Ishikawa (cell line): ENCODE data around the gene TPRG1.

ENCODE experiments used
- CEBPB ChIP-seq: IDR thresholded peaks from 2 replicates; pipeline ENCODE4 v1.6.1; 2012
- CREB1 ChIP-seq: IDR thresholded peaks from 2 replicates; pipeline ENCODE4 v1.6.1; 2012; ENCODE audit warnings: low read depth
- EP300 ChIP-seq: IDR thresholded peaks from 2 replicates; pipeline ENCODE4 v1.6.1; 2012; ENCODE audit warnings: borderline replicate concordance
- FOXM1 ChIP-seq: IDR thresholded peaks from 2 replicates; pipeline ENCODE4 v1.6.1; 2012; ENCODE audit warnings: low read depth, borderline replicate concordance
- MAX ChIP-seq: IDR thresholded peaks from 2 replicates; pipeline ENCODE4 v1.6.1; 2012
- RAD21 ChIP-seq: IDR thresholded peaks from 2 replicates; pipeline ENCODE4 v1.6.1; 2012; ENCODE audit warnings: low read depth
- REST ChIP-seq: IDR thresholded peaks from 2 replicates; pipeline ENCODE4 v1.6.1; 2012; ENCODE audit warnings: low read depth, mild to moderate bottlenecking
- TAF1 ChIP-seq: IDR thresholded peaks from 2 replicates; pipeline ENCODE4 v1.6.1; 2012; ENCODE audit warnings: low read depth, mild to moderate bottlenecking
- TCF12 ChIP-seq: IDR thresholded peaks from 2 replicates; pipeline ENCODE4 v1.6.1; 2012; ENCODE audit warnings: low read depth
- TEAD4 ChIP-seq: IDR thresholded peaks from 2 replicates; pipeline ENCODE4 v1.6.1; 2012
- YY1 ChIP-seq: IDR thresholded peaks from 2 replicates; pipeline ENCODE4 v1.6.1; 2012; ENCODE audit warnings: low read depth
- ZBTB7A ChIP-seq: IDR thresholded peaks from 2 replicates; pipeline ENCODE4 v1.6.1; 2012; ENCODE audit warnings: low read depth
- TF ChIP-seq, protein P1 (sequence below): IDR thresholded peaks from 2 replicates; pipeline ENCODE4 v1.6.1; 2012

DNA sequence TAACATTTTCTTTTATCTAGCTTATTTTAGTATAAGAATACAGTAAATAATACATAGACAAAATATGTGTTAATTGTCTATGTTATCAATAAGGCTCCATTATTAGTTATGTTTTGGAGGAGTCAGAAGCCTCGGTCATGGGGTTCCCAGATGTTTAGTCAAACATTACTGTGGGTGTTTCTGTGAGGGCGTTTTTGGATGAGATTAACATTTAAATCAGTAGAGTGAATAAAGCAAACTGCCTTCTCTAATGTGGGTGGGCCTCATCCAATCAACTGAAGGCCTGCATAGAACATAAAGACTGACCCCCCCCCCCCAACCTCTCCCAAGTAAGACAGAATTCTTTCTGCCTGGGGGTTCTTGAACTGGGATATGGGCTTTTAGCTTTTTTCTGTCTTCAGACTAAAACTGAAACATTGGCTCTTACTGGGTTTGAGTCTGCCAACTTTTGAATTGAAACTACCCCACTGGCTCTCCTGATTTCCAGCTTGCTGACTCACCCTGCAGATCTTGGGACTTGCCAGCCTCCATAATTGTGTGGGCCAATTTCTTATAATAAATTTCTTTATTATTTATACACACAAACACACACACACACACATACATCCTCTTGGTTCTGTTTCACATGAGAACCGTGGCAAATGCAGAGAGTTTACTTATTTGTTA is 192.0 kb downstream of the TPRG1 start:
- no peak for TF ChIP-seq REST
- no peak for TF ChIP-seq FOXM1
- TF ChIP-seq MAX = no peak
- no peak for TF ChIP-seq ZBTB7A
- no peak for TF ChIP-seq EP300
- TF ChIP-seq CREB1 = no peak
- no peak for TF ChIP-seq TCF12
- no peak for TF ChIP-seq YY1
- TF ChIP-seq TAF1 = no peak
- TF ChIP-seq TEAD4 = no peak
- no peak for TF ChIP-seq RAD21
- TF ChIP-seq CEBPB = no peak
- TF ChIP-seq, protein P1, sequence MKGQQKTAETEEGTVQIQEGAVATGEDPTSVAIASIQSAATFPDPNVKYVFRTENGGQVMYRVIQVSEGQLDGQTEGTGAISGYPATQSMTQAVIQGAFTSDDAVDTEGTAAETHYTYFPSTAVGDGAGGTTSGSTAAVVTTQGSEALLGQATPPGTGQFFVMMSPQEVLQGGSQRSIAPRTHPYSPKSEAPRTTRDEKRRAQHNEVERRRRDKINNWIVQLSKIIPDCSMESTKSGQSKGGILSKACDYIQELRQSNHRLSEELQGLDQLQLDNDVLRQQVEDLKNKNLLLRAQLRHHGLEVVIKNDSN = no peak
